Central memory CD4-positive, alpha-beta T cell (primary cell): ENCODE data around the gene UBE2S.
"Not testable (repeated sequence)": the region's sequence is repeated elsewhere in the genome, so short reads cannot be mapped to it uniquely, and the experiment has no call there.

Source experiments
- DNase-seq: peaks from one replicate; pipeline ENCODE4 v3.0.0; 2022
- total RNA-seq, 3 experiments: gene quantifications; one replicate each; lab custom pipeline; 2026; lab: John Stamatoyannopoulos, UW

The UBE2S gene
- total RNA-seq, result 13.5 to 147 (median 72.2) reads per million in 3 experiments

GRCh38 chr19:55407550-55407799 lies at the start of gene UBE2S:
UBE2S (minus strand) TSS chr19:55407788; CDS start chr19:55407589, 199 bp downstream.
- DNase-seq, result not testable (repeated sequence)

GRCh38 chr19:55456347-55456746 lies 48.8 kb upstream of the UBE2S start:
- DNase-seq, result no peak

- DNase-seq, result no peak
Measured at GRCh38 chr19:55455576-55456235, 48.1 kb upstream of the UBE2S start.

- DNase-seq, result no peak
Measured at GRCh38 chr19:55454787-55455243, 47.2 kb upstream of the UBE2S start.

DNA sequence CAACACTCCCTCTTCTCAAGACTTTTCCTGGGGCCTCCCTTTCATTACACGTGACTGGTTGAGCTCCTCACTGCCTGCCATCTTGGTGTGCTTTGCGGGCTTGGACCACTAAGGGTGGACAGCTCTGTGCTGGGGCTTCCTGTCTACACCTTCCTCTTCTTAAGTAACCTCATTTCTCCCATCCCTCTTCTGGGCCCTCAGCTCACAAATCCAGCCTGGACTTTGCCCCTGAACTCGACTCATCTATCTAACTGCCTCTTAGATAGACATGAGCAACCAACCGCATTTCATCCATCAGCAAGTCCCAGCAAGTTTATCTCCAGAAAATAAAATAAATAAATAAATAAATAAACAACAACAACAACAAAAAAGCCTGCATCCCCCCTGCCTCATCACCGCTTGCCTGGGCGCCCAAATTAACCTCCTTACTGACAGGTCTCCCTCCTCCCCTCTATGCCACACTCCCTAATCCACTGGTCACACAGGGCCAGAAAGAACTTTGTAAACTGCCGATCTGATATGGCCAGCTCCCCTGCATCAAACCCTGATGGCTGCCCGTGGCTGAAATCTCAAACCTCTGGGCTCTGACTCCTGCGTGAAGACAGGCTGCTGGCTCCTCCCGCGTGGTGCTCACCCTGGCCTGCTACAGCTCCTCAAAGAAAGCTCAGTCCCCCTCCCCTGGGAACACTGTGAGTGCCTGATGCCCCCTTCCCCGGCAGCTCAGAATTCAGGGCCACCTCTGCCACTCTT lies 46.1 kb upstream of the UBE2S start:
- DNase-seq, result no peak

GRCh38 chr19:55452749-55453346 lies 45.3 kb upstream of the UBE2S start:
- DNase-seq, result no peak

GRCh38 chr19:55451965-55452748 lies 44.6 kb upstream of the UBE2S start:
- no peak for DNase-seq

DNA sequence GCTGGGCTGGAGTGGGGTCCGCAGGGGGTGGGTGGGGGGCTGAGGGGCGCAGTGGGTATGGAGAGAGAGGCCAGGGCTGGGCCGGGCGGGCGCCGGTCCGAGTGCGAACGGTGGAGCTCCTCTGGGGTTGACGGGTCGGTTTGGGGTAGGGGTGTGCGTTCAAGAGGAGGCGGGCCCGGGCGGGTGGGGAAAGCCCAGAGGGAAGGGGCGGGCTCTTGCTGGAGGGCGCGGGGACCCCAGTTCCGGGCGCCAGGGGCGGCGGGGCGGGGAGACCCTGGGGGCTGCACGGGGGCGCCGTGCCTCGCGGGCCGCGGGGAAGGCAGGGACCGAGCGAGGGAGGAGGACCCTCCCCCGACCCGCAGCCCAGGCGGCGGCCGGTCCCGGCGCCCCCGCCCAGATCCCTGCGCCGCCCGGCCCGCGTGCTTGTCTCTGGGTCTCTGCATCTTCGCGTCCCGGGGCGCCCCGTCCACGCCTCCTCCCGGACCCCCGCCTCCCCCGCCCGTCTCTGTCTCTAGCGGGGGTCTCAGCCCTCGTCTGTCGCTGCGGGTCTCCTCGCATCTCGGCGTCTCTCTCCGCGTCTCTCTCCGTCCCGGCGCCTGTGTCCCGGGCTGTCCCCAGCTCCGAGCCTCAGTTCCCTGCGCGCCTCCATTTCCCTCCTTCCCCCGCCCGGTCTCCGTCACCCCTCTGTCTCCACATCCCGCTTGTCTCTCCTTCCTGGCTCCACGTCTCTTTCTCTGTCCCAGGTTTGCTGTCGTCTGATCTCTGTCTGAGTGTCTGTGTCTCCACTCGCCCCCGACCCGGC lies 43.8 kb upstream of the UBE2S start:
- DNase-seq, result no peak

GRCh38 chr19:55449469-55449868 lies 41.9 kb upstream of the UBE2S start:
- DNase-seq, result no peak

DNA sequence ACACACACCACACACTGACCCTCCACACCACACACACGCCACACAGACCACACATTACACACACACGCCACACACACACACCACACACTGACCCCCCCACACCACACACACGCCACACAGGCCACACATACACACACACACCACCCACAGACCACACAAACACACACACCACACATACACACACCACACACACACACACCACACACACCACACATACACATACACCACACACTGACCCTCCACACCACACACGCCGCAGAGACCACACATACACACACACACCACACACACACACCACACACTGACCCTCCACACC lies 40.5 kb upstream of the UBE2S start:
- not testable (repeated sequence) for DNase-seq

DNA sequence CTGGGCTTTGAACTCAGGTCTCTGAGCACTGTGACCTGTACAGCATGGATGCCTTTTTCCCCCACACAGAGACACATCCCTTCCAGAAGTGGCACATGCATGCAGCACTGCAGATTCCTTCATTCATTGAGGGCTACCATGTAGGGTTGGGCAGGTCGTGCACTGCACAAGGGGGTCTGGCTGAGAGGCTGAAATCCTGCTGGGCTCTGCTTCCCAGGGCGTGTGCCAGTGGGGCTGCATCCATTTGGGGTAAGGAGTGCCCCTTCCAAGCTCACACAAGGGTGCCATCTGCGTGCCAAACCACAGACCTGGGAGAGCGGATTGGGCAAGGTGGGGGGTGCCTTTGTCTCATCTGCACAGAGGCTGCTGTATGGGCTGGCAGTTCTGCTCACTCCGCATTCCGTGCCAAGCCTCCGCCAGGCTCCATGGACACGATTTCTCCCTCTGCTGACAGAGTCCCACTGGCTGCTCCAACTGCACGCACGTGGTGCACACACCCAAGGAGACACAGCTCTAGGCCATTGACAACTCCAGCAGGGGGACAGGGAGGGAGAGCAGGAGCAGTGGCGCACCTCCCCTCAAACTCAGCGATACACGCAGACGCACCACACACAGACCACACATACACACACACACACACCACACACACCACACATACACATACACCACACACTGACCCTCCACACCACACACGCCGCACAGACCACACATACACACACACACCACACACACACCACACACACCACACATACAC lies 40.0 kb upstream of the UBE2S start:
- no peak for DNase-seq

GRCh38 chr19:55446060-55446459 lies 38.5 kb upstream of the UBE2S start:
- no peak for DNase-seq

DNA sequence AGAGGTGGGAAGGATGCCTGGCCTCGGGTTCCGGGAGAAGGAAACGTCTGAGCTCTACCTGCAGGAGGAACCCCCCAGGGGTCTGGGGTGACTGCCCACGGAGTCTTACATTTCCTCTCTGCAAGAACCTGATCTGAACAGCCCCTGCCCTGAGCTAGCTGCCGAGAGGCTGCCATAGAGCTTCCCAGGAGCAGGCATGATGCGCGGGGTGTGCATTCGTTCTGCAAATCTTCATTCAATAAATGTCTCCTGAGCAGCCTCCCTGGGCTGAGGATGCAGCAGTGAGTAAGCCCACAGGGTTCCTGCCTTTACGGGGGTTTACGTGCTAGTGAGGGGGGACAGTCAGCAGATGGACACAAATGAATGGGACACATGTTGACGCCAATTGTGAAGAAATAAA lies 37.1 kb upstream of the UBE2S start:
- DNase-seq, result no peak

DNA sequence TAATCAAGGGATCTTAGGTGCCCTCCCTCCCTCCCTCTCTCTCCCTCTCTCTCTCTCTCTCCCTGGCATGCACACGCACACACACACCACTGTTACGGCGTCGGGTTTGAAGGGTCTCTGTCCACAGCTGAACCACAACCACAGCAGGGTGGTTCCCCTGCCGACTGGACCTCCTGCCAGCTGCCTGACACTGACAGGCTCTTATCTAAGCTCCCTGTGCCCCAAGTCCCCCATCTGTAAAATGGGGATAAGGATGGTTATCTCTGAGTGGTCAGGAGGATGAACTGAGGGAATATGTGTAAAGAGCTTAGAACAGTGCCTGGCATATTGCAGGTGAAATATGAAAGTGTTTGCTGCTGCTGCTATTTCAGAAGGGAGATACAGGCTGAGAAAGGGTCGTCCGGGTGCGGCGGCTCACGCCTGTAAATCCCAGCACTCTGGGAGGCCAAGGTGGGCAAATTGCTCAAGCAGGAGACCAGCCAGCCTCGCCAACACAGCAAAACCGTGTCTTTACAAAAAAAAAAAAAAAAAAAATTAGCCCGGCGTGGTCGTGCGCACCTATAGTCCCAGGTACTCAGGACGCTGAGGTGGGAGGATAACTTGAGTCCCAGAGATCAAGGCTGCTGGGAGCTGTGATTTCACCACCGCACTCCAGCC lies 36.4 kb upstream of the UBE2S start:
- DNase-seq, result no peak

DNA sequence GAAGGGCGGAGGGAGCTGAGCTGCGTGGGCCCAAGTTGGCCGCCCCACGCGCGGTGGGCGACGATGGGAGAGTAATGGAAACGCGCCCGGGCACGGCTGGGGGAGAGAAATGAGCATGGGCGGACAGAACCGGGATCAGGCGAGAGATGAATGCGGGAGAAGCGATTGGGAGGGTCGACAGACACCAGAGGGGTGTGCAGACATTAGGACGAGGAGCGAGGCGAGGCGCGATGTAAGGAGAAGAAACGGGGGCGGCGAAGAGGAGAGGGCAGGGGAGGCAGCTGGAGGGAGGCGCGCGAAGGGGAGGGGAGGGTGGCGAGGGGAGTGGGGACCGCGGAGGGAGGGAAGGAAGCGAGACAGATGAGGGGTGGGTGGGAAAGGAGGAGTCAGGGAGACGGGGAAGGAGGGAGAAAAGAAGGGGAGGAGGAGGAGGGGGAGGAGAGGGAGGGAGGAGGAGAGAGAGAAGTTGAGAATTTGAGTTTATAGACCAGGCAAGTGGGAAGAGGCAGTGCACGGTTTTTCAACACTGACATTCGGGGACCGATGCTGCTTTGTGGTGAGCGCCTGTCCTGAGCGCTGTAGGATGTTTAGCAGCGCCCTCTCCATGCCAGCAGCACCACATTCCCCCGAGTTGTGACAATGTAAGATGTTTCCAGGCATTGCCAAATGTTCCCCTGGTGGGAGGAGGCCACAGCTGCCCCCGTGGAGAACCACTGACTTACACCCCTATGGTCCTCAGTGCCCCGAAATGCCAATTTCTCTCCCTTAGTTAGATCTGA lies 35.6 kb upstream of the UBE2S start, which contains the start of gene SHISA7:
TSS of gene SHISA7 (minus strand) at position 256 of the 779 bp plus-strand sequence. CDS start 437 bp downstream, outside the sequence.
- DNase-seq, result no peak

GRCh38 chr19:55442372-55442961 lies 34.9 kb upstream of the UBE2S start:
- no peak for DNase-seq

- DNase-seq, result no peak
Measured at GRCh38 chr19:55441692-55442321, 34.2 kb upstream of the UBE2S start.

DNA sequence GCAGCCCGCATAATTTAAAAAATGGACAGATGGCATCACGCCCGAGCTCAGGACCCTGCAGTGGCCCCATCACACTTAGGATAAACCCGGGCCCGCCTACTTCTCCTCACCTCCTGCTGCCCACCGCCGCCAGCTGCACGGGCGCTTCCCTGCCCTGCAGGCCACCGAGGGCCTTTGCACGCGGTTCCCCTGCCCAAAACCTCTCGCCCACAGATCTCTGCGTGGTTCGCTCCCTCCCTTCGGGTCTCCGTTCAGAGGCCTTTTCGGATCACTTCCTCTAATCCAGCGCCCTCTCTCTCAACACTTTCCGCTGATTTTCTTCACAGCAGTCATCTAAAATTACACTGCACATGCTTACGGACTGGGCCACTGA lies 33.7 kb upstream of the UBE2S start:
- DNase-seq, result no peak

DNA sequence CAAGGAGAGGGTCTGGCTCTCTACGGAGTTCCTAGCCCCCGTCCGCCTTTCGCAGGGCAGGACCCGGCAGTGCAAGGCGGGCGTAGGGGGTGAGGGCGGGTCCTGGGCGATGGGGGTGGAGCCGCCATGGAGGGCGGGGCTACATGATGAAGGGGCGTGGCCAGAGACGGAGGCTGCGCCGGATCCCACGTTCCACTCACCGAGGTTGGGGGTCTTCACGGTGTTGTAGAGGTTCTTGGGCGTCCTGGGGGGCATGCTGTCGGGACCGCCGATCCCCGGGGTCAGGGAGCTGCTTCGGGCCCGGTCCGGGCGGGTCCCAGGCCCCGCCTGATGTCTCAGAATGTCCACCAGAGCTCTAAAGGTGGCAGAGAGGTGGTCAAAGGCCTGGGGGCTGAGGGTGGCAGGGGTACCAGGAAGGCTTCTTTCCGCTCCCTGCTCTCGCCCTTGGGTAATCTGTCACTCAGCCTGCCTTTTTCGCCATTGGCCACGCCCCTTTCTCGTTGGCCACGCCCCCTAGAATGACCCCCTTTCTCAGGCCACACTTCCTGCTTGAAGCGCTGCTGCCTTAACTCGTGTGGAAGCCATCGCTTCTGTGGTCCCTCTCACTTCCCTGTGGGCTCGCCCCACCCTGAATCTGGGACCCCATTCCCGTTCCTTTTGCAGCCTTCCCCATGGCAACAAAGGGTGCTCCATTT lies 33.0 kb upstream of the UBE2S start:
- no peak for DNase-seq
